Epidermal melanocyte (primary cell): ENCODE data around the gene STX1B.

Experiments used
- DNase-seq: peaks from one replicate; pipeline ENCODE4 v3.0.0; 2011; ENCODE audit warnings: low spot score; ENCODE audit not compliant: insufficient read length

Gene STX1B

GRCh38 chr16:30996324-30996984 is 14.0 kb downstream of the STX1B start:
- DNase-seq, result no peak

- no peak for DNase-seq
Measured at GRCh38 chr16:30995927-30996323, 14.5 kb downstream of the STX1B start.

GRCh38 chr16:30992931-30993816 is 17.3 kb downstream of the STX1B start:
- DNase-seq, result no peak

- DNase-seq, result no peak
Measured at GRCh38 chr16:30992276-30992780, 18.1 kb downstream of the STX1B start.

GRCh38 chr16:30991052-30991451 is 19.4 kb downstream of the STX1B start:
- DNase-seq, result no peak

GRCh38 chr16:30990105-30990504 is 20.3 kb downstream of the STX1B start:
- no peak for DNase-seq

- DNase-seq, result no peak
Measured at GRCh38 chr16:30989469-30990047, 20.9 kb downstream of the STX1B start.

GRCh38 chr16:30987581-30988190 is 22.8 kb downstream of the STX1B start:
- DNase-seq, result no peak

- no peak for DNase-seq
Measured at GRCh38 chr16:30986129-30986991, 24.1 kb downstream of the STX1B start.

- DNase-seq, result no peak
Measured at GRCh38 chr16:30985401-30986128, 24.9 kb downstream of the STX1B start.

GRCh38 chr16:30984669-30985400 is 25.6 kb downstream of the STX1B start, which contains the start of gene HSD3B7:
TSS of gene HSD3B7 (plus strand) at chr16:30985207. CDS start at chr16:30985659, 452 bp downstream.
- peak; percentile 99 for DNase-seq

- no peak for DNase-seq
Measured at GRCh38 chr16:30983898-30984610, 26.4 kb downstream of the STX1B start.

- DNase-seq, result no peak
Measured at GRCh38 chr16:30983289-30983889, 27.0 kb downstream of the STX1B start.

- DNase-seq, result no peak
Measured at GRCh38 chr16:30982548-30983288, 27.7 kb downstream of the STX1B start.

- DNase-seq, result no peak
Measured at GRCh38 chr16:30980959-30981358, 29.5 kb downstream of the STX1B start.

- DNase-seq, result no peak
Measured at GRCh38 chr16:30980434-30980833, 30.0 kb downstream of the STX1B start.

- no peak for DNase-seq
Measured at GRCh38 chr16:30980023-30980371, 30.4 kb downstream of the STX1B start.
